Hepatocyte (in vitro differentiated cells): ENCODE results near the gene LRRK1.

Experiments used
- EZH2 ChIP-seq: fragments of 200-600 bp; sonication (generic); IDR thresholded peaks from 2 replicates; pipeline ENCODE4 v1.6.1; 2016; ENCODE audit warnings: antibody characterized with exemption, mild to moderate bottlenecking, borderline replicate concordance
- TF ChIP-seq, protein P1 (sequence below): fragments of 200-600 bp; sonication (generic); IDR thresholded peaks from 2 replicates; pipeline ENCODE4 v1.5.1; 2016; ENCODE audit warnings: antibody characterized with exemption, mild to moderate bottlenecking; ENCODE audit not compliant: poor library complexity

- TF ChIP-seq, protein P1, sequence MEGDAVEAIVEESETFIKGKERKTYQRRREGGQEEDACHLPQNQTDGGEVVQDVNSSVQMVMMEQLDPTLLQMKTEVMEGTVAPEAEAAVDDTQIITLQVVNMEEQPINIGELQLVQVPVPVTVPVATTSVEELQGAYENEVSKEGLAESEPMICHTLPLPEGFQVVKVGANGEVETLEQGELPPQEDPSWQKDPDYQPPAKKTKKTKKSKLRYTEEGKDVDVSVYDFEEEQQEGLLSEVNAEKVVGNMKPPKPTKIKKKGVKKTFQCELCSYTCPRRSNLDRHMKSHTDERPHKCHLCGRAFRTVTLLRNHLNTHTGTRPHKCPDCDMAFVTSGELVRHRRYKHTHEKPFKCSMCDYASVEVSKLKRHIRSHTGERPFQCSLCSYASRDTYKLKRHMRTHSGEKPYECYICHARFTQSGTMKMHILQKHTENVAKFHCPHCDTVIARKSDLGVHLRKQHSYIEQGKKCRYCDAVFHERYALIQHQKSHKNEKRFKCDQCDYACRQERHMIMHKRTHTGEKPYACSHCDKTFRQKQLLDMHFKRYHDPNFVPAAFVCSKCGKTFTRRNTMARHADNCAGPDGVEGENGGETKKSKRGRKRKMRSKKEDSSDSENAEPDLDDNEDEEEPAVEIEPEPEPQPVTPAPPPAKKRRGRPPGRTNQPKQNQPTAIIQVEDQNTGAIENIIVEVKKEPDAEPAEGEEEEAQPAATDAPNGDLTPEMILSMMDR, result no peak
- no peak for TF ChIP-seq EZH2
These were observed 141.7 kb downstream of the LRRK1 start for GRCh38 chr15:101060576-101061551.
